GM10266 (cell line): ENCODE data around the gene ZNF277.

Source experiments
- DNase-seq: peaks from one replicate; pipeline ENCODE4 v3.0.0; 2012; ENCODE audit errors: extremely low spot score
- CTCF ChIP-seq: IDR thresholded peaks from 2 replicates; pipeline ENCODE4 v1.5.1; 2012; ENCODE audit warnings: mild to moderate bottlenecking, low read depth; ENCODE audit not compliant: control insufficient read depth, insufficient read depth; ENCODE audit errors: missing control alignments

The ZNF277 gene

GRCh38 chr7:112174192-112174591 lies 32.3 kb upstream of the ZNF277 start:
- no peak for DNase-seq
- TF ChIP-seq CTCF, result no peak

- no peak for TF ChIP-seq CTCF
- DNase-seq, result no peak
These were observed 30.3 kb upstream of the ZNF277 start for GRCh38 chr7:112176241-112176640.

GRCh38 chr7:112176693-112177415 lies 29.6 kb upstream of the ZNF277 start:
- no peak for TF ChIP-seq CTCF

GRCh38 chr7:112180223-112180622 lies 26.3 kb upstream of the ZNF277 start:
- DNase-seq, result no peak
- TF ChIP-seq CTCF, result no peak

More at GRCh38 chr7:112176693-112177415, 29.6 kb upstream of the ZNF277 start:
- no peak for DNase-seq

GRCh38 chr7:112182749-112183148 lies 23.7 kb upstream of the ZNF277 start:
- no peak for TF ChIP-seq CTCF
- DNase-seq, result no peak

GRCh38 chr7:112183266-112183665 lies 23.2 kb upstream of the ZNF277 start:
- no peak for DNase-seq
- no peak for TF ChIP-seq CTCF

GRCh38 chr7:112184455-112184854 lies 22.0 kb upstream of the ZNF277 start:
- no peak for TF ChIP-seq CTCF
- DNase-seq, result no peak
